GM12878 (cell line): ENCODE data around the gene HSBP1L1. TPM values are rescaled to one million over a fixed set of nuclear protein-coding genes. Genes with fewer than 3 reads are reported as not detected.
"Not testable (repeated sequence)": the region's sequence is repeated elsewhere in the genome, so short reads cannot be mapped to it uniquely, and the experiment has no call there.

ENCODE experiments used
- ATAC-seq: fragments of 200-7000 bp; cut with Tn5 transposase; 3 replicates; pipeline ENCODE4 v1.9.1; 2020; ENCODE audit warnings: mild to moderate bottlenecking, moderate library complexity
- BruUV-seq: library from RNA; stranded (reverse); fragments of 400-500 nt; replicated peaks from 2 replicates; lab custom pipeline; 2021; lab: Mats Ljungman, UMichigan
- CTCF ChIA-PET: fragments of 300-600 bp; sonication (Branson Sonifier 250); formaldehyde crosslinking; extraction: SDS; loops from one replicate; lab custom pipeline; 2021; ENCODE audit warnings: inconsistent platforms; lab: Yijun Ruan, JAX
- POLR2A ChIA-PET: fragments of 350-600 bp; formaldehyde crosslinking; extraction: SDS; loops from one replicate; lab custom pipeline; 2021; ENCODE audit warnings: inconsistent platforms; lab: Charles Lee
- RAD21 ChIA-PET: fragments of 300-600 bp; sonication (Branson Sonifier 250); formaldehyde crosslinking; loops from one replicate; lab custom pipeline; 2023; ENCODE audit warnings: antibody characterized with exemption; ENCODE audit not compliant: unreplicated experiment; lab: Charles Lee
- SMC1A ChIA-PET: fragments of 300-600 bp; sonication (Branson Sonifier 250); formaldehyde crosslinking; loops from one replicate; lab custom pipeline; 2023; ENCODE audit not compliant: unreplicated experiment, uncharacterized antibody; lab: Charles Lee
- DNase-seq: peaks from one replicate; pipeline ENCODE4 v3.0.0-alpha.2; 2011; ENCODE audit warnings: low read depth, low spot score
- FAIRE-seq: peaks from 3 replicates; lab custom pipeline; 2011; peaks lifted over from hg19 to GRCh38; lab: Jason Lieb, UNC
- H2AFZ ChIP-seq: 2 replicates; pipeline ENCODE4 v1.6.0; 2011; ENCODE audit warnings: low read depth, low read length, control low read depth; ENCODE audit not compliant: control insufficient read depth
- H3K27ac ChIP-seq: 2 replicates; pipeline ENCODE4 v1.5.1; 2011; ENCODE audit warnings: control low read depth; ENCODE audit not compliant: control insufficient read depth, insufficient read depth
- H3K27me3 ChIP-seq, 2 experiments: replicated peaks in 1 of 2; 2 replicates each; pipeline versions ENCODE4 v1.6.0 to v1.6.1; 2011; ENCODE audit warnings: low read length in 1 of 2; ENCODE audit not compliant: control insufficient read depth in 2 of 2, insufficient read depth in 2 of 2
- H3K36me3 ChIP-seq, 2 experiments: 2 replicates each; pipeline ENCODE4 v1.5.1; 2011; ENCODE audit warnings: low read length in 1 of 2; ENCODE audit not compliant: control insufficient read depth in 2 of 2, insufficient read depth in 2 of 2
- H3K4me1 ChIP-seq: 2 replicates; pipeline ENCODE4 v1.6.1; 2011; ENCODE audit warnings: mild to moderate bottlenecking, low read length, moderate library complexity, mixed read lengths; ENCODE audit not compliant: control insufficient read depth, insufficient read depth
- H3K4me2 ChIP-seq: 2 replicates; pipeline ENCODE4 v1.6.0; 2011; ENCODE audit warnings: control low read depth; ENCODE audit not compliant: control insufficient read depth, insufficient read depth
- H3K4me3 ChIP-seq: fragments of 200-600 bp; sonication (generic); 2 replicates; pipeline ENCODE4 v1.5.1; 2016
- H3K79me2 ChIP-seq: 2 replicates; pipeline ENCODE4 v1.6.0; 2011; ENCODE audit warnings: low read length; ENCODE audit not compliant: control insufficient read depth, insufficient read depth
- H3K9ac ChIP-seq: 2 replicates; pipeline ENCODE4 v1.8.0; 2011; ENCODE audit warnings: low read length, control low read depth, mixed read lengths; ENCODE audit not compliant: control insufficient read depth, insufficient read depth
- H3K9me3 ChIP-seq: replicated peaks from 3 replicates; pipeline ENCODE4 v1.5.1; 2011; ENCODE audit warnings: mild to moderate bottlenecking, low read length; ENCODE audit not compliant: control insufficient read depth, insufficient read depth
- H4K20me1 ChIP-seq: 2 replicates; pipeline ENCODE4 v1.6.0; 2011; ENCODE audit not compliant: control insufficient read depth, insufficient read depth
- E2F4 ChIP-seq: IDR thresholded peaks from 2 replicates; pipeline ENCODE4 v1.6.1; 2012; ENCODE audit warnings: low read depth, low read length, improper control_type of control experiment
- MYC ChIP-seq: IDR thresholded peaks from 2 replicates; pipeline ENCODE4 v1.6.1; 2011; ENCODE audit warnings: mild to moderate bottlenecking, low read length, moderate library complexity, inconsistent platforms; ENCODE audit not compliant: insufficient read depth, insufficient replicate concordance, insufficient read length, severe bottlenecking
- ZNF207 ChIP-seq: fragments of 450-650 bp; IDR thresholded peaks from 2 replicates; pipeline ENCODE4 v1.6.1; 2014; ENCODE audit warnings: antibody characterized with exemption, mild to moderate bottlenecking, borderline replicate concordance
- WGBS: methylation state at CpG from one replicate; pipeline ENCODE4 v1.1.6; 2016; ENCODE audit warnings: low lambda C conversion rate; ENCODE audit not compliant: insufficient replicate concordance, insufficient coverage; ENCODE audit errors: missing lambda C conversion rate; 5-methylcytosine and 5-hydroxymethylcytosine counted together
- in situ Hi-C: fragments of 300-500 bp; cut with MboI; formaldehyde crosslinking; loops from 9 replicates; pipeline ENCODE4 v1.14.3; 2018; ENCODE audit warnings: mixed read lengths
- intact Hi-C: fragments of 100-400 bp; cut with micrococcal nuclease; formaldehyde crosslinking; loops from one replicate; pipeline ENCODE4 v1.14.2; 2022; ENCODE audit not compliant: unreplicated experiment
- polyA plus RNA-seq, 11 experiments: library from polyadenylated mRNA; depleted of rRNA in 4 of 11; unstranded in 6 of 11; stranded (reverse) in 5 of 11; fragments of >200 nt; fragmentation: Nextera tagmentation in 4 of 11; fragmentation: Illumina TruSeq in 1 of 11; extraction: Ambion mirVana in 4 of 11; extraction: Trizol in 1 of 11; gene quantifications; 1 replicate in 1 of 11; 2 replicates in 10 of 11; pipeline versions ENCODE4 v1.2.1 to v1.2.3, GENCODE V29; 2011 to 2016; ENCODE audit warnings: inconsistent platforms in 2 of 11, missing spikeins in 2 of 11, low read depth in 1 of 11
- total RNA-seq, 4 experiments: library from RNA; depleted of rRNA in 3 of 4; stranded (reverse); fragments of >200 nt in 3 of 4; fragmentation: Illumina TruSeq in 1 of 4; extraction: Trizol in 1 of 4; gene quantifications; 2 replicates each; pipeline versions ENCODE4 v1.2.1 to v1.2.3, GENCODE V29; 2013 to 2021

Gene HSBP1L1
- total and polyA plus RNA-seq, 10 of the 15 experiments (the other 5 are each of a cell fraction or from before 2014, with no cell fraction given) = 0.97 to 14.0 (median 6.9) TPM; not detected in 1

DNA sequence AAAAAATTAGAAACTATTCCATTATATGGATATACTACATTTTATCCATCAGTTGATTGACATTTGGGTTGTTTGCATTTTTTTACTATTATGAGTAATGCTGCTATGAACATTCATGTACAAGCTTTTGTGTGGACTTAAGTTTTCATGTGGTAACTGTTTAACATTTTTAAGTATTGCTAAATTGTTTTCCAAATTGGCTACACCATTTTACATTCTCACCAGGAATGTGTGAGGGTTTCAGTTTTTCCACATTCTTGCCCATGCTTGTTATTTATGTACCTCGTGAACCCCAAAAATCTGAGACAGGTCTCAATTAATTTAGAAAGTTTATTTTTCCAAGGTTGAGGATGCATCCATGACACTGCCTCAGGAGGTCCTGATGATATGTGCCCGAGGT lies 27.1 kb downstream of the HSBP1L1 start:
- Histone ChIP-seq H3K27ac (no peak overlapping the region), H3K9ac (no peak overlapping the region), H3K27me3 (no peaks in the 10 kb centered on the region), H3K36me3 (no peaks in the 10 kb centered on the region; a peak in 1 of 4 replicates), H2AFZ (no peak overlapping the region), H4K20me1 (peaks cover 2% of the 10 kb centered on the region; the same call in 1 of the 2 replicates), H3K4me1 (no peaks in the 10 kb centered on the region), H3K79me2 (peaks cover 23% of the 10 kb centered on the region), H3K9me3 (no peaks in the 10 kb centered on the region; the same call in 2 of the 3 replicates), H3K4me3 (no peak overlapping the region), H3K4me2 (no peak overlapping the region)
- RAD21 ChIA-PET = no interaction called here
- no peak for ATAC-seq
- 77% methylated on average over 2 of the region's 2 CpGs for WGBS
- in situ Hi-C loops (loop anchor here (10.0 kb wide), 1 partner anchor 63 kb away; no protein-coding TSS in a partner anchor), intact Hi-C loops (no loop called here)
- no peak for FAIRE-seq
- CTCF ChIA-PET = no interaction called here
- SMC1A ChIA-PET = no interaction called here
- POLR2A ChIA-PET = no interaction called here
- no peak for DNase-seq
- TF ChIP-seq E2F4 (no peak), MYC (no peak), ZNF207 (no peak)
- no TSS peak for BruUV-seq

DNA sequence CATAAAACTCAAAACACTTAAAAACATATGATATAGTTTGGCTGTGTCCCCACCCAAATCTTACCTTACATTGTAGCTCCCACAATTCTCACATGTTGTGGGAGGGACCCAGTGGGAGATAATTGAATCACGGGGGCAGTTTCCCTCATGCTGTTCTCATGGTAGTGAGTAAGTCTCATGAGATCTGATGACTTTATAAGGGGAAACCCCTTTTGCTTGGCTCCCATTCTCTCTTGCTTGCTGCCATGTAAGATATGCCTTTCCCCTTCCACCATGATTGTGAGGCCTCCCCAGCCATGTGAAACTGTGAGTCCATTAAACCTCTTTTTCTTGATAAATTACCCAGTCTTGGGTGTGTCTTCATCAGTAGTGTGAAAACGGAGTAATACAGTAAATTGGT lies 35.3 kb downstream of the HSBP1L1 start:
- H3K9ac ChIP-seq, ATAC-seq, H3K4me3 ChIP-seq, POLR2A ChIA-PET, H3K27ac ChIP-seq, intact Hi-C loops, DNase-seq, H3K4me1 ChIP-seq, H3K36me3 ChIP-seq, H3K4me2 ChIP-seq, H4K20me1 ChIP-seq, BruUV-seq, H3K79me2 ChIP-seq, FAIRE-seq, H3K27me3 ChIP-seq, H3K9me3 ChIP-seq, H2AFZ ChIP-seq: not testable (repeated sequence)
- ChIA-PET SMC1A (interaction anchor here (0.6 kb wide), 1 partner anchor 1088 kb away, joined by 3 read pairs; no protein-coding TSS in a partner anchor), CTCF (interaction anchor here (0.6 kb wide), 1 partner anchor 13 kb away, joined by 4 read pairs; no protein-coding TSS in a partner anchor), RAD21 (interaction anchor here (0.6 kb wide), 1 partner anchor 12 kb away, joined by 3 read pairs; the partner anchor contains the start of gene TXNL4A)
- in situ Hi-C loops = loop anchor here (10.0 kb wide), 1 partner anchor 55 kb away; no protein-coding TSS in a partner anchor
- 14% methylated on average over 2 of the region's 2 CpGs for WGBS
